ENCODE results near the gene LURAP1L.
"Not testable (repeated sequence)": the region's sequence is repeated elsewhere in the genome, so short reads cannot be mapped to it uniquely, and the experiment has no call there.

The LURAP1L gene

GRCh38 chr9:12862611-12863410 lies 88.0 kb downstream of the LURAP1L start:
- no peak for DNase-seq

- DNase-seq, result no peak
Measured at GRCh38 chr9:12863618-12864017, 88.8 kb downstream of the LURAP1L start.

GRCh38 chr9:12865380-12865779 lies 90.6 kb downstream of the LURAP1L start:
- not testable (repeated sequence) for DNase-seq
